ENCODE data around the gene DOCK1. TPM values are rescaled to one million over a fixed set of nuclear protein-coding genes. Genes with fewer than 3 reads are reported as not detected.

The DOCK1 gene
- not detected in 2 replicates for total RNA-seq (2014; rRNA removed; shearing (Covaris generic); ENCODE audit: low replicate concordance)

DNA sequence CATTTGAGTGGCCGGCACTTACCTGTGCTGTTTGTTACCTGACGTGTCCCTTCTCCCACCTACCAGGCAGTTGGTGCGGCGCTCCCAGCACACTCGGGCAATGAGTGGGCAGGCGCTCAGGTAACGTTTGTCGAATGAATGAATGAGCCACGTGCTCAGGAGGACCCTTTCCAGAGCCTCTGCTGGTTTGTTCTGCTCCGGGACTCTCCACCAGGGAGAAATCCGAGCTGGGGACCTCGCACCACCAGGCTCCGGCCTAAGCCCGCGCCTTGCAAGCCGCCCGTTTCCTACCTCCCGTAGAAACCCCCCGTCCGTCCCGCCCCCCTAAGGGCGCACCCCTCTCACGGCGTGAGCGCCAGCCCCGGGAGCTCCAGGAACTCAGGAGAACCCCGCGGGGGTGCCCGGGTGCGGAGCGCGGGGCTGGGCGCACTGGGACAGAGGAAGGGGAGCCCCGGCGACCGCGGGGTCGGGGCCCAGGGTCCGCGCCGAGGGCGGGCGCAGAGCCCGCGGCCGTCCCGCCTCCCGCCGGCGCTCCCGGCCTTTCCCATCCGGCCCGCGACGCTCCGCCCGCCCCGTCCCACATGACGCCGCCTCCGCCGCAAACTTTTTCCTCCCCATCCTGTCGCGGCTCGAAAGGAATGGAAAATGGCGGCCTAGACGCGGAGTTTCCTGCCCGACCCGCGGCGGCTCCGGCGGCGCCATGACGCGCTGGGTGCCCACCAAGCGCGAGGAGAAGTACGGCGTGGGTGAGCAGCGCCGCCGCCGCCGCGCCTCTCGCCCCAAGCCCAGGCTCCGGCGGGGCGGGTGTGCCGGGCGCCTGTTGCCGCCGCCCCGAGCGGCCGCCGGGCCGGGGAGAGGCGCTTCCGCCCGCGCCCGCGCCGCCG lies at the start of gene DOCK1:
DOCK1 (plus strand) TSS at position 611 of the 884 bp plus-strand sequence; CDS start at position 701, 90 bp downstream.
- Histone ChIP-seq H3K27ac (ENCODE audit: low read length) (no peak within 1 kb of the TSS), H3K4me3 (ENCODE audit: low read length) (no peak within 1 kb of the TSS), H3K27me3 (ENCODE audit: low read length) (no peaks in the 10 kb centered on the region), H3K9me3 (ENCODE audit: low read length) (no peaks in the 10 kb centered on the region; the same call in 1 of the 2 replicates), H3K4me1 (ENCODE audit: low read length) (no peaks in the 10 kb centered on the region), H3K4me2 (ENCODE audit: low read depth, low read length, poor library complexity, severe bottlenecking) (no peak within 1 kb of the TSS), H3K36me3 (ENCODE audit: insufficient read depth, low read length) (no peaks in the 10 kb centered on the region), H2AFZ (ENCODE audit: low read length) (no peak within 1 kb of the TSS), H3K9me2 (replicated peaks; ENCODE audit: insufficient read depth, low read length) (no peaks in the 10 kb centered on the region), H3K79me2 (ENCODE audit: low read length) (no peaks in the 10 kb centered on the region), H3K9ac (ENCODE audit: low read length) (no peak within 1 kb of the TSS), H4K20me1 (ENCODE audit: insufficient read depth, low read depth, low read length) (no peaks in the 10 kb centered on the region)
- no peak for DNase-seq

DNA sequence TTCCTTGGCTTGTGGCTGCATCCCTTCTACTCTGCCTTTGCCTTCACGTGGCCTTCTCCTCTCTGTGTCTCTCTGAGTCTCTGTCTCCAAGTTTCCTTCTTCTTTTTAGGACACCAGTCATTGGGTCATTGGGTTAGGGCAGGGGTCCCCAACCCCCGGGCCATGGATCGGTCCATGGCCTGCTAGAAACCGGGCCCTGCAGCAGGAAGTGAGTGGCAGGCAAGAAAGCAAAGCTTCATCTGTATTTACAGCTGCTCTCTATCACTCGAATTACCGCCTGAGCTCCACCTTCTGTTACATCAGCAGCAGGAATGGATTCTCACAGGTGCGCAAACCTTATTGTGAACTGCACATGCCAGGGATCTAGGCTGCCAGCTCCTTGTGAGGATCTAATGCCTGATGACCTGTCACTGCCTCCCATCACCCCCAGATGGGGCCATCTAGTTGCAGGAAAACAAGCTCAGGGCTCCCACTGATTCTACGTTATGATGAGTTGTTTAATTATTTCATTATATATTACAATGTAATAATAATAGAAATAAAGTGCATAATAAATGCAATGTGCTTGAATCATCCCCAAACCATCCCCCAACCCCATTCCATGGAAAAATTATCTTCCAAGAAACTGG lies 47.9 kb upstream of the DOCK1 start:
- Histone ChIP-seq H4K20me1 (ENCODE audit: insufficient read depth, low read depth, low read length) (no peaks in the 10 kb centered on the region), H2AFZ (ENCODE audit: low read length) (no peak overlapping the region), H3K9me3 (ENCODE audit: low read length) (peaks cover 18% of the 10 kb centered on the region), H3K36me3 (ENCODE audit: insufficient read depth, low read length) (no peaks in the 10 kb centered on the region), H3K27ac (ENCODE audit: low read length) (no peak overlapping the region), H3K4me3 (ENCODE audit: low read length) (no peak overlapping the region), H3K4me2 (ENCODE audit: low read depth, low read length, poor library complexity, severe bottlenecking) (no peak overlapping the region), H3K9me2 (replicated peaks; ENCODE audit: insufficient read depth, low read length) (no peaks in the 10 kb centered on the region; the same call in 1 of the 2 replicates), H3K9ac (ENCODE audit: low read length) (no peak overlapping the region), H3K27me3 (ENCODE audit: low read length) (no peaks in the 10 kb centered on the region), H3K79me2 (ENCODE audit: low read length) (no peaks in the 10 kb centered on the region), H3K4me1 (ENCODE audit: low read length) (no peaks in the 10 kb centered on the region)
- DNase-seq, result no peak

GRCh38 chr10:126867567-126868365 lies 37.5 kb upstream of the DOCK1 start:
- H3K27ac ChIP-seq (ENCODE audit: low read length), result no peak overlapping the region

GRCh38 chr10:126868371-126868770 lies 36.9 kb upstream of the DOCK1 start:
- Histone ChIP-seq H2AFZ (ENCODE audit: low read length) (no peak overlapping the region), H3K4me1 (ENCODE audit: low read length) (no peaks in the 10 kb centered on the region), H3K4me3 (ENCODE audit: low read length) (no peak overlapping the region), H4K20me1 (ENCODE audit: insufficient read depth, low read depth, low read length) (no peaks in the 10 kb centered on the region), H3K4me2 (ENCODE audit: low read depth, low read length, poor library complexity, severe bottlenecking) (no peak overlapping the region), H3K9me3 (ENCODE audit: low read length) (peaks cover 11% of the 10 kb centered on the region), H3K27ac (ENCODE audit: low read length) (no peak overlapping the region), H3K79me2 (ENCODE audit: low read length) (no peaks in the 10 kb centered on the region), H3K36me3 (ENCODE audit: insufficient read depth, low read length) (no peaks in the 10 kb centered on the region), H3K27me3 (ENCODE audit: low read length) (no peaks in the 10 kb centered on the region), H3K9ac (ENCODE audit: low read length) (no peak overlapping the region), H3K9me2 (replicated peaks; ENCODE audit: insufficient read depth, low read length) (no peaks in the 10 kb centered on the region)
- DNase-seq, result no peak

More at GRCh38 chr10:126867567-126868365, 37.5 kb upstream of the DOCK1 start:
- H3K36me3 ChIP-seq (ENCODE audit: insufficient read depth, low read length), result no peaks in the 10 kb centered on the region
- H2AFZ ChIP-seq (ENCODE audit: low read length), result no peak overlapping the region
- H3K9me2 ChIP-seq (replicated peaks; ENCODE audit: insufficient read depth, low read length), result no peaks in the 10 kb centered on the region
- no peaks in the 10 kb centered on the region for H3K79me2 ChIP-seq (ENCODE audit: low read length)
- peaks cover 11% of the 10 kb centered on the region for H3K9me3 ChIP-seq (ENCODE audit: low read length)
- no peak for DNase-seq
- H4K20me1 ChIP-seq (ENCODE audit: insufficient read depth, low read depth, low read length), result no peaks in the 10 kb centered on the region
- no peaks in the 10 kb centered on the region for H3K4me1 ChIP-seq (ENCODE audit: low read length)
- no peak overlapping the region for H3K9ac ChIP-seq (ENCODE audit: low read length)
- no peaks in the 10 kb centered on the region for H3K27me3 ChIP-seq (ENCODE audit: low read length)
- H3K4me3 ChIP-seq (ENCODE audit: low read length), result no peak overlapping the region
- no peak overlapping the region for H3K4me2 ChIP-seq (ENCODE audit: low read depth, low read length, poor library complexity, severe bottlenecking)

DNA sequence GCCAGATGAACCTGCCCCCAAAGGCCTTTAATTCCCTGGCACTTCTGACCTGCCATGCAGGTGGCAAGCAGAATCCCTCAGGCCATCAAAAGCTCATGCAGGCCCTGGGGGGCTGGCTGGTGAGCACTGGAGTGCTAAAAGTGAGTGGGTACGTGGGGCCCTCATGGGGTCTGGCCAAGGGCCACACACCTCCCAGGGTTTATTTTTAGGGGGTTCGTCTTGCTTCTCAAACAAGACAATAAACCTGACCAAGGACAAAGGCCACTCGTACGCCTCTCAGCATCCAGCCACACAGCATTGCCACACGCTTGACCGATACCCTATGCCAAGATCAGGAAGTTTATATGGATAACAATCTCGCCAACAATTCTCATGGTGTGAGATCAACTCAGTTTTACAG lies 33.1 kb upstream of the DOCK1 start:
- no peak overlapping the region for H3K4me3 ChIP-seq (ENCODE audit: low read length)
- H3K9ac ChIP-seq (ENCODE audit: low read length), result no peak overlapping the region
- no peak overlapping the region for H2AFZ ChIP-seq (ENCODE audit: low read length)
- H3K9me3 ChIP-seq (ENCODE audit: low read length), result peaks cover 11% of the 10 kb centered on the region
- H3K79me2 ChIP-seq (ENCODE audit: low read length), result no peaks in the 10 kb centered on the region
- no peaks in the 10 kb centered on the region for H4K20me1 ChIP-seq (ENCODE audit: insufficient read depth, low read depth, low read length)
- H3K4me2 ChIP-seq (ENCODE audit: low read depth, low read length, poor library complexity, severe bottlenecking), result no peak overlapping the region
- H3K9me2 ChIP-seq (replicated peaks; ENCODE audit: insufficient read depth, low read length), result no peaks in the 10 kb centered on the region
- no peaks in the 10 kb centered on the region for H3K36me3 ChIP-seq (ENCODE audit: insufficient read depth, low read length)
- no peak overlapping the region for H3K27ac ChIP-seq (ENCODE audit: low read length)
- no peak for DNase-seq
- no peaks in the 10 kb centered on the region for H3K27me3 ChIP-seq (ENCODE audit: low read length)
- H3K4me1 ChIP-seq (ENCODE audit: low read length), result no peaks in the 10 kb centered on the region

- Histone ChIP-seq H3K4me2 (ENCODE audit: low read depth, low read length, poor library complexity, severe bottlenecking) (no peak overlapping the region), H3K79me2 (ENCODE audit: low read length) (no peaks in the 10 kb centered on the region), H3K9me2 (replicated peaks; ENCODE audit: insufficient read depth, low read length) (no peaks in the 10 kb centered on the region), H3K4me3 (ENCODE audit: low read length) (no peak overlapping the region), H3K9ac (ENCODE audit: low read length) (no peak overlapping the region), H2AFZ (ENCODE audit: low read length) (no peak overlapping the region), H3K4me1 (ENCODE audit: low read length) (no peaks in the 10 kb centered on the region), H4K20me1 (ENCODE audit: insufficient read depth, low read depth, low read length) (no peaks in the 10 kb centered on the region), H3K9me3 (ENCODE audit: low read length) (peaks cover 11% of the 10 kb centered on the region), H3K36me3 (ENCODE audit: insufficient read depth, low read length) (no peaks in the 10 kb centered on the region), H3K27me3 (ENCODE audit: low read length) (no peaks in the 10 kb centered on the region), H3K27ac (ENCODE audit: low read length) (no peak overlapping the region)
- no peak for DNase-seq
Observed at GRCh38 chr10:126872768-126873167, 32.5 kb upstream of the DOCK1 start.

- Histone ChIP-seq H3K9ac (ENCODE audit: low read length) (no peak overlapping the region), H3K27me3 (ENCODE audit: low read length) (no peaks in the 10 kb centered on the region), H2AFZ (ENCODE audit: low read length) (no peak overlapping the region), H3K27ac (ENCODE audit: low read length) (no peak overlapping the region), H3K4me1 (ENCODE audit: low read length) (no peaks in the 10 kb centered on the region), H3K9me3 (ENCODE audit: low read length) (no peaks in the 10 kb centered on the region; the same call in none of the 2 replicates), H4K20me1 (ENCODE audit: insufficient read depth, low read depth, low read length) (no peaks in the 10 kb centered on the region), H3K4me3 (ENCODE audit: low read length) (no peak overlapping the region), H3K9me2 (replicated peaks; ENCODE audit: insufficient read depth, low read length) (no peaks in the 10 kb centered on the region), H3K79me2 (ENCODE audit: low read length) (no peaks in the 10 kb centered on the region), H3K4me2 (ENCODE audit: low read depth, low read length, poor library complexity, severe bottlenecking) (no peak overlapping the region), H3K36me3 (ENCODE audit: insufficient read depth, low read length) (no peaks in the 10 kb centered on the region)
- no peak for DNase-seq
Observed at GRCh38 chr10:126876456-126876855, 28.8 kb upstream of the DOCK1 start.

GRCh38 chr10:126877390-126877789 lies 27.8 kb upstream of the DOCK1 start:
- Histone ChIP-seq H3K9me3 (ENCODE audit: low read length) (no peaks in the 10 kb centered on the region; the same call in none of the 2 replicates), H3K9me2 (replicated peaks; ENCODE audit: insufficient read depth, low read length) (no peaks in the 10 kb centered on the region), H3K27ac (ENCODE audit: low read length) (no peak overlapping the region), H3K4me2 (ENCODE audit: low read depth, low read length, poor library complexity, severe bottlenecking) (no peak overlapping the region), H4K20me1 (ENCODE audit: insufficient read depth, low read depth, low read length) (no peaks in the 10 kb centered on the region), H3K9ac (ENCODE audit: low read length) (no peak overlapping the region), H3K27me3 (ENCODE audit: low read length) (no peaks in the 10 kb centered on the region), H3K36me3 (ENCODE audit: insufficient read depth, low read length) (no peaks in the 10 kb centered on the region), H3K4me3 (ENCODE audit: low read length) (no peak overlapping the region), H3K4me1 (ENCODE audit: low read length) (no peaks in the 10 kb centered on the region), H2AFZ (ENCODE audit: low read length) (no peak overlapping the region), H3K79me2 (ENCODE audit: low read length) (no peaks in the 10 kb centered on the region)
- DNase-seq, result no peak

All from Karpas-422 (cell line).